B cell (primary cell): ENCODE measurements around the gene DENND10. TPM values are rescaled to one million over a fixed set of nuclear protein-coding genes. Genes with fewer than 3 reads are reported as not detected.

Experiments
- ATAC-seq: fragments of 200-7000 bp; cut with Tn5 transposase; one replicate; pipeline ENCODE4 v1.10.0; 2021; ENCODE audit warnings: low read depth, mild to moderate bottlenecking, moderate number of reproducible peaks, moderate library complexity
- CTCF ChIA-PET: fragments of 350-600 bp; sonication (Branson Sonifier 250); formaldehyde crosslinking; loops from one replicate; lab custom pipeline; 2021; ENCODE audit warnings: antibody characterized with exemption, inconsistent platforms; lab: Charles Lee
- POLR2A ChIA-PET: fragments of 350-600 bp; sonication (Branson Sonifier 250); formaldehyde crosslinking; loops from one replicate; lab custom pipeline; 2021; ENCODE audit warnings: antibody characterized with exemption; lab: Charles Lee
- DNase-seq: peaks from one replicate; pipeline ENCODE4 v3.0.0; 2013
- H2AFZ ChIP-seq: 2 replicates; pipeline ENCODE4 v1.6.1; 2012; ENCODE audit warnings: mild to moderate bottlenecking, low read depth, low read length; ENCODE audit not compliant: insufficient read depth, poor library complexity, severe bottlenecking
- H3K27ac ChIP-seq, 2 donors: 1 replicate in 1 of 2; 2 replicates in 1 of 2; pipeline ENCODE4 v1.5.1; 2012 to 2013; ENCODE audit warnings: low read length in 2 of 2, mild to moderate bottlenecking in 2 of 2, moderate library complexity in 1 of 2
- H3K27me3 ChIP-seq, 4 experiments: fragments of 200-600 bp in 1 of 4; sonication (generic) in 1 of 4; replicated peaks in 1 of 4; 1 replicate in 2 of 4; 2 replicates in 2 of 4; pipeline versions ENCODE4 v1.6.1 to v1.7.0; 2013 to 2016; ENCODE audit warnings: low read length in 3 of 4, mild to moderate bottlenecking in 2 of 4, mixed read lengths in 1 of 4, moderate library complexity in 1 of 4; ENCODE audit not compliant: insufficient read depth in 4 of 4, control insufficient read depth in 3 of 4; ENCODE audit errors: control extremely low read depth in 1 of 4
- H3K36me3 ChIP-seq, 2 experiments: replicated peaks in 1 of 2; 1 replicate in 1 of 2; 2 replicates in 1 of 2; pipeline versions ENCODE4 v1.6.1 to v1.7.1; 2013; ENCODE audit warnings: low read length in 1 of 2; ENCODE audit not compliant: insufficient read depth in 2 of 2, control insufficient read depth in 1 of 2; ENCODE audit errors: control extremely low read depth in 1 of 2, extremely low read depth in 1 of 2
- H3K4me1 ChIP-seq, 2 donors: fragments of 200-600 bp in 1 of 2; sonication (generic) in 1 of 2; 1 replicate in 1 of 2; 2 replicates in 1 of 2; pipeline versions ENCODE4 v1.5.1 to v1.6.1; 2013 to 2017; ENCODE audit warnings: low read length in 2 of 2; ENCODE audit not compliant: control insufficient read depth in 2 of 2, insufficient read depth in 2 of 2
- H3K4me2 ChIP-seq: replicated peaks from 2 replicates; pipeline ENCODE3; 2012; ENCODE audit warnings: mild to moderate bottlenecking, low read depth, low read length; ENCODE audit not compliant: poor library complexity, severe bottlenecking
- H3K4me3 ChIP-seq, 5 experiments: fragments of 200-600 bp in 1 of 5; sonication (generic) in 1 of 5; 1 replicate in 3 of 5; 2 replicates in 2 of 5; pipeline versions ENCODE4 v1.5.1 to v1.7.0; 2011 to 2016; ENCODE audit warnings: low read length in 4 of 5, mild to moderate bottlenecking in 4 of 5, low read depth in 2 of 5, control low read depth in 1 of 5, moderate library complexity in 1 of 5; ENCODE audit not compliant: insufficient read depth in 1 of 5; ENCODE audit errors: control extremely low read depth in 1 of 5, extremely low read depth in 1 of 5
- H3K79me2 ChIP-seq: fragments of 200-600 bp; sonication (generic); one replicate; pipeline ENCODE4 v1.6.0; 2016; ENCODE audit warnings: low read length; ENCODE audit not compliant: control insufficient read depth, insufficient read depth
- H3K9ac ChIP-seq: fragments of 200-600 bp; sonication (generic); 2 replicates; pipeline ENCODE4 v1.6.1; 2017; ENCODE audit warnings: mild to moderate bottlenecking, low read length, moderate library complexity
- H3K9me3 ChIP-seq, 3 donors: one replicate each; pipeline versions ENCODE4 v1.6.1 to v1.7.1; 2013; ENCODE audit warnings: low read length in 2 of 3; ENCODE audit not compliant: control insufficient read depth in 2 of 3, insufficient read depth in 1 of 3; ENCODE audit errors: control extremely low read depth in 1 of 3
- H4K20me1 ChIP-seq: 2 replicates; pipeline ENCODE4 v1.6.0; 2012; ENCODE audit warnings: mild to moderate bottlenecking, low read length; ENCODE audit not compliant: insufficient read depth, control insufficient read depth, poor library complexity, severe bottlenecking
- H3K27ac Mint-ChIP-seq: one replicate; pipeline ENCODE4 v1.8.0; 2021; ENCODE audit warnings: mixed read lengths
- H3K27me3 Mint-ChIP-seq: one replicate; pipeline ENCODE4 v1.8.0; 2021; ENCODE audit warnings: mixed read lengths
- H3K4me1 Mint-ChIP-seq: one replicate; pipeline ENCODE4 v1.8.0; 2021; ENCODE audit warnings: mixed read lengths
- H3K4me3 Mint-ChIP-seq: one replicate; pipeline ENCODE4 v1.8.0; 2021; ENCODE audit warnings: mixed read lengths
- H3K9me3 Mint-ChIP-seq: one replicate; pipeline ENCODE4 v1.8.0; 2022; ENCODE audit warnings: mixed read lengths; ENCODE audit not compliant: insufficient read depth
- CTCF ChIP-seq: fragments of 200-600 bp; IDR thresholded peaks from one replicate; pipeline ENCODE4 v1.8.0; 2022; ENCODE audit warnings: antibody characterized with exemption, mild to moderate bottlenecking
- EZH2 ChIP-seq: IDR thresholded peaks from 2 replicates; pipeline ENCODE4 v1.6.1; 2012; ENCODE audit warnings: borderline replicate concordance, low read depth, mild to moderate bottlenecking, moderate library complexity, low read length; ENCODE audit not compliant: insufficient read depth, poor library complexity, severe bottlenecking
- WGBS: methylation state at CpG from one replicate; pipeline ENCODE4 v1.1.5; 2013; ENCODE audit warnings: missing lambda C conversion rate; ENCODE audit not compliant: insufficient coverage; 5-methylcytosine and 5-hydroxymethylcytosine counted together
- intact Hi-C: fragments of 100-400 bp; cut with micrococcal nuclease; formaldehyde crosslinking; loops from one replicate; pipeline ENCODE4 v1.10.0; 2022
- polyA plus RNA-seq: library from polyadenylated mRNA; depleted of rRNA; stranded (reverse); fragments of >200 nt; gene quantifications from 2 replicates; pipeline ENCODE4 v1.2.3, GENCODE V29; 2012
- total RNA-seq, 2 donors: library from RNA; stranded (reverse); fragments of 120-200 nt in 1 of 2; gene quantifications; 1 replicate in 1 of 2; 2 replicates in 1 of 2; pipeline versions ENCODE4 v1.2.3 to v1.2.4, GENCODE V29; 2013 to 2022

The DENND10 gene
- total and polyA plus RNA-seq, 2 donors (not counting 1 experiment from before 2014, with no cell fraction given), result 16.6 to 24.4 TPM

- Histone ChIP-seq H2AFZ (no peak overlapping the region), H3K9ac (no peak overlapping the region), H3K4me1 (peaks cover 2 to 12% of the 10 kb centered on the region in 2 donors), H3K4me3 (no peak overlapping the region), H3K36me3 (peaks cover 19 to 87% of the 10 kb centered on the region in 2 experiments), H3K4me2 (no peak overlapping the region), H4K20me1 (peaks cover 69% of the 10 kb centered on the region), H3K27ac (no peak overlapping the region), H3K27me3 (no peaks in the 10 kb centered on the region), H3K9me3 (no peaks in the 10 kb centered on the region), H3K79me2 (peaks cover 44% of the 10 kb centered on the region)
- DNase-seq (no peak), ATAC-seq (no peak)
- Mint-ChIP-seq H3K4me1 (peaks cover 20% of the 10 kb centered on the region), H3K27ac (no peak overlapping the region), H3K4me3 (no peak overlapping the region), H3K27me3 (no peaks in the 10 kb centered on the region), H3K9me3 (no peaks in the 10 kb centered on the region)
- ChIA-PET CTCF (no interaction called here), POLR2A (no interaction called here)
- intact Hi-C loops, result no loop called here
- WGBS, result no CpG with 5 or more reads among the region's 1 CpG
- TF ChIP-seq CTCF (no peak), EZH2 (no peak)
Observed at GRCh38 chr10:119060107-119060506, 43.8 kb upstream of the DENND10 start.

- Histone ChIP-seq H3K36me3 (peaks cover 22 to 83% of the 10 kb centered on the region in 2 experiments), H3K27ac (peak overlapping the region in 1 of 2 donors; percentile 17), H4K20me1 (peaks cover 76% of the 10 kb centered on the region), H3K9ac (no peak overlapping the region), H3K4me2 (peak overlapping the region; percentile 26), H3K27me3 (no peaks in the 10 kb centered on the region), H3K79me2 (peaks cover 54% of the 10 kb centered on the region), H3K4me3 (no peak overlapping the region), H3K4me1 (peaks cover 2 to 12% of the 10 kb centered on the region in 2 donors), H2AFZ (no peak overlapping the region), H3K9me3 (no peaks in the 10 kb centered on the region)
- no peak for TF ChIP-seq EZH2
- no peak for TF ChIP-seq CTCF
- Mint-ChIP-seq H3K9me3 (no peaks in the 10 kb centered on the region), H3K27me3 (no peaks in the 10 kb centered on the region), H3K4me3 (no peak overlapping the region), H3K4me1 (peaks cover 20% of the 10 kb centered on the region), H3K27ac (peak overlapping the region; percentile 53)
- ChIA-PET CTCF (no interaction called here), POLR2A (no interaction called here)
- no CpG with 5 or more reads among the region's 1 CpG for WGBS
- ATAC-seq (no peak), DNase-seq (peak; percentile 23)
- intact Hi-C loops, result no loop called here
Observed at GRCh38 chr10:119061352-119061751, 42.6 kb upstream of the DENND10 start.
